AG04450 (cell line): ENCODE data around the gene PLA2G2F. TPM values are rescaled to one million over a fixed set of nuclear protein-coding genes. Genes with fewer than 3 reads are reported as not detected.

Source experiments
- CTCF ChIA-PET: fragments of 300-600, 350-600 bp; formaldehyde crosslinking; extraction: SDS; loops from one replicate; lab custom pipeline; 2022; ENCODE audit warnings: antibody characterized with exemption, inconsistent platforms; lab: Charles Lee
- POLR2A ChIA-PET: fragments of 350-600 bp; formaldehyde crosslinking; extraction: SDS; loops from one replicate; lab custom pipeline; 2021; ENCODE audit warnings: antibody characterized with exemption, inconsistent platforms; lab: Yijun Ruan, JAX
- DNase-seq: peaks from one replicate; pipeline ENCODE4 v3.0.0-alpha.2; 2011; ENCODE audit warnings: low read depth, low spot score
- H3K27ac ChIP-seq: one replicate; pipeline ENCODE4 v1.5.1; 2012; ENCODE audit warnings: low read depth, low read length, control low read depth
- H3K27me3 ChIP-seq: one replicate; pipeline ENCODE4 v1.6.0; 2012; ENCODE audit warnings: low read length; ENCODE audit not compliant: control insufficient read depth, insufficient read depth
- H3K4me3 ChIP-seq: 2 replicates; pipeline ENCODE4 v1.5.1; 2011; ENCODE audit warnings: mild to moderate bottlenecking, low read depth, low read length, control low read depth
- H3K9me3 ChIP-seq: 2 replicates; pipeline ENCODE4 v1.5.1; 2012; ENCODE audit warnings: low read length; ENCODE audit not compliant: control insufficient read depth, insufficient read depth
- CTCF ChIP-seq: IDR thresholded peaks from 2 replicates; pipeline ENCODE4 v1.5.1; 2011; ENCODE audit warnings: low read depth, low read length, control low read depth, inconsistent platforms
- polyA plus RNA-seq: library from polyadenylated mRNA; depleted of rRNA; stranded (reverse); fragments of >200 nt; gene quantifications from 2 replicates; pipeline ENCODE4 v1.2.3, GENCODE V29; 2011

PLA2G2F gene
- polyA plus RNA-seq, 1 experiment: not detected

- ChIA-PET POLR2A (no interaction called here), CTCF (interaction anchor here (0.6 to 3.5 kb wide), 3 partner anchors 11 to 119 kb away, joined by 3 to 9 read pairs (median 3); no protein-coding TSS in a partner anchor)
- no peak for DNase-seq
- TF ChIP-seq CTCF: no peak
- no peak overlapping the region for H3K4me3 ChIP-seq
- H3K27ac ChIP-seq: no peak overlapping the region
- peaks cover 48% of the 10 kb centered on the region for H3K27me3 ChIP-seq
- peaks cover 4% of the 10 kb centered on the region; the same call in 1 of the 2 replicates for H3K9me3 ChIP-seq
These were observed 45.8 kb upstream of the PLA2G2F start for GRCh38 chr1:20093303-20093702.

GRCh38 chr1:20093940-20094391 lies 45.2 kb upstream of the PLA2G2F start:
- POLR2A ChIA-PET: no interaction called here
- CTCF ChIA-PET: interaction anchor here (1.3 to 3.5 kb wide), 2 partner anchors 102 to 119 kb away, joined by 3 to 9 read pairs; no protein-coding TSS in a partner anchor
- no peak overlapping the region for H3K27ac ChIP-seq
- H3K4me3 ChIP-seq: no peak overlapping the region
- H3K9me3 ChIP-seq: peaks cover 4% of the 10 kb centered on the region; the same call in 1 of the 2 replicates
- no peak for TF ChIP-seq CTCF
- no peak for DNase-seq
- H3K27me3 ChIP-seq: peaks cover 48% of the 10 kb centered on the region

GRCh38 chr1:20095564-20096434 lies 43.3 kb upstream of the PLA2G2F start:
- Histone ChIP-seq H3K9me3 (no peaks in the 10 kb centered on the region), H3K27ac (no peak overlapping the region), H3K4me3 (no peak overlapping the region), H3K27me3 (peaks cover 40% of the 10 kb centered on the region)
- no peak for TF ChIP-seq CTCF
- POLR2A ChIA-PET: no interaction called here
- DNase-seq: no peak
- CTCF ChIA-PET: interaction anchor here (1.9 kb wide), 1 partner anchor 99 kb away, joined by 5 read pairs; no protein-coding TSS in a partner anchor

GRCh38 chr1:20096840-20097447 lies 42.2 kb upstream of the PLA2G2F start:
- ChIA-PET POLR2A (no interaction called here), CTCF (interaction anchor here (1.0 to 2.3 kb wide), 3 partner anchors 55 to 99 kb away, joined by 4 to 10 read pairs (median 5); no protein-coding TSS in a partner anchor)
- Histone ChIP-seq H3K9me3 (no peaks in the 10 kb centered on the region), H3K27me3 (peaks cover 33% of the 10 kb centered on the region), H3K4me3 (no peak overlapping the region), H3K27ac (no peak overlapping the region)
- no peak for TF ChIP-seq CTCF
- DNase-seq: no peak
